Heart right ventricle (tissue), 16 donors: Measurements from ENCODE around the gene KIF26A. TPM values are rescaled to one million over a fixed set of nuclear protein-coding genes. Genes with fewer than 3 reads are reported as not detected.

Source experiments
- ATAC-seq, 8 donors: fragments of 200-7000 bp; cut with Tn5 transposase; one replicate each; pipeline ENCODE4 v1.9.1; 2020; ENCODE audit warnings: mild to moderate bottlenecking in 8 of 8, moderate library complexity in 8 of 8, moderate number of reproducible peaks in 1 of 8
- DNase-seq, 2 donors: peaks; one replicate each; pipeline ENCODE4 v3.0.0-alpha.2; 2020
- H3K27ac ChIP-seq, 10 donors: fragments of 200-600 bp; sonication (generic) in 2 of 10; one replicate each; pipeline versions ENCODE4 v1.5.0 to v1.8.0; 2020 to 2022; ENCODE audit warnings: mild to moderate bottlenecking in 3 of 10
- H3K27me3 ChIP-seq, 7 donors: fragments of 200-600 bp; one replicate each; pipeline ENCODE4 v1.8.0; 2021 to 2022; ENCODE audit warnings: mild to moderate bottlenecking in 2 of 7
- H3K36me3 ChIP-seq, 9 donors: fragments of 200-600 bp; sonication (generic) in 1 of 9; one replicate each; pipeline versions ENCODE4 v1.5.0 to v1.8.0; 2020 to 2022; ENCODE audit warnings: mild to moderate bottlenecking in 2 of 9
- H3K4me1 ChIP-seq, 9 donors: fragments of 200-600 bp; sonication (generic) in 1 of 9; one replicate each; pipeline versions ENCODE4 v1.5.0 to v1.8.0; 2020 to 2022; ENCODE audit warnings: mild to moderate bottlenecking in 4 of 9
- H3K4me3 ChIP-seq, 10 donors: fragments of 200-600 bp; sonication (generic) in 2 of 10; one replicate each; pipeline versions ENCODE4 v1.5.0 to v1.8.0; 2020 to 2022; ENCODE audit warnings: mild to moderate bottlenecking in 7 of 10, moderate library complexity in 2 of 10
- H3K9me3 ChIP-seq, 11 donors: fragments of 200-600 bp in 10 of 11; sonication (generic) in 2 of 11; one replicate each; pipeline versions ENCODE4 v1.5.0 to v1.8.0; 2013 to 2022; ENCODE audit warnings: mild to moderate bottlenecking in 2 of 11, control low read depth in 1 of 11, moderate library complexity in 1 of 11
- CTCF ChIP-seq, 9 donors: fragments of 200-600 bp; sonication (generic) in 2 of 9; IDR thresholded peaks; one replicate each; pipeline versions ENCODE4 v1.5.0 to v1.8.0; 2021 to 2022; ENCODE audit warnings: antibody characterized with exemption in 9 of 9, mild to moderate bottlenecking in 5 of 9, moderate library complexity in 1 of 9
- WGBS, 2 donors: extraction: QIAGEN DNeasy Blood & Tissue Kit; methylation state at CpG; one replicate each; pipeline ENCODE4 v1.1.7; 2013; ENCODE audit warnings: inconsistent platforms in 1 of 2; 5-methylcytosine and 5-hydroxymethylcytosine counted together
- intact Hi-C, 10 donors: fragments of 100-400 bp; cut with DNase I; formaldehyde crosslinking; loops; one replicate each; pipeline versions ENCODE4 v1.11.1 to v1.14.2; 2022
- polyA plus RNA-seq, 2 donors: library from polyadenylated mRNA; stranded (reverse); fragments of 200-250 nt; gene quantifications; one replicate each; pipeline ENCODE4 v1.2.3, GENCODE V29; 2013
- total RNA-seq, 10 donors: library from RNA; stranded (reverse); fragmentation: NEBNext Ultra II Directional in 3 of 10; extraction: Animal tissue kit (Norgen Biotek cat#: 25700) in 3 of 10; gene quantifications; one replicate each; pipeline versions ENCODE4 v1.2.1 to v1.2.4, GENCODE V29; 2021 to 2023
- donor health status: Arrhythmogenic right ventricular cardiomyopathy.
- donor health status: ischemic (EF 13 %, LVEDD 7.1; RV severe dilation, severe dysfunction).
- donor health status: healthy with polysubstance abuse.
- donor health status: DM: no; HTN: yes; CAD: no.
- donor health status: DM: no; HTN: no; CAD: no.
- donor health status: ischemic (EF 25% LVEDD 6.9; RV normal size, moderate dysfunction).
- donor health status: ischemic (EF 25% LVEDD 5.7; RV mildly dilated, moderate dysfunction).
- donor health status: healthy.
- donor health status: DM: yes; HTN: yes; CAD: no.
- donor health status: Ischemic cardiomyopathy.
- donor health status: ischemic (EF 35%, LVEDD 5.7; RV mildly dilated, moderate dysfunction).
- donor health status: nonischemic (EF 11% LVEDD 7.7; RV severe dilation, severe dysfunction).
- donor health status: DM: yes; HTN: yes; CAD: no.
- donor health status: PGD.
- donor health status: ischemic (EF 29% LVEDD 5.4; RV normal size, mild dysfunction).
- donor health status: nonischemic (EF 23%, LVEDD 6.1; RV moderate dilation, normal function).

The KIF26A gene
- total and polyA plus RNA-seq, 12 donors = 4.1 to 12.2 (median 6.6) TPM

DNA sequence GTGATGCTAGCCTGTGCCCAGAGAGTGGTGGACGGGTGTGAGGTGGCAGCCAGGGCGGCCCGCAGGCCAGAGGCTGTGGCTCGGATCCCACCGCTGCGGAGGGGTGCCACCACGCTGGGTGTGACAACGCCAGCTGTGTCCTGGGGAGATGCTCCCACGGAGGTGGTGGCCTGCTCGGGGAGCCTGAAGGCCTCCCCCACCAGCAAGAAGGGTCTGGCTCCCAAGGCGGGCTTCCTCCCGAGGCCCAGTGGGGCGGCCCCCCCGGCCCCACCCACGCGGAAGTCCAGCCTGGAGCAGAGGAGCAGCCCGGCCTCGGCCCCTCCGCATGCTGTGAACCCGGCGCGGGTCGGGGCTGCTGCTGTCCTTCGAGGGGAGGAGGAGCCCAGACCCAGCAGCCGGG, 38.2 kb downstream of the KIF26A start:
- ATAC-seq (no peak), DNase-seq (no peak)
- intact Hi-C loops = no loop called here
- no peak for TF ChIP-seq CTCF (IDR thresholded peaks at IDR 0.05)
- Histone ChIP-seq H3K4me3 (no peak overlapping the region), H3K27me3 (no peaks in the 10 kb centered on the region), H3K4me1 (peaks cover 5 to 27% (median 22%) of the 10 kb centered on the region in 9 donors), H3K36me3 (peaks cover 0 to 55% (median 0%) of the 10 kb centered on the region in 9 donors), H3K9me3 (no peaks in the 10 kb centered on the region), H3K27ac (no peak overlapping the region)
- 92 to 93% methylated on average over 21 to 25 of the region's 25 CpGs for WGBS, 2 donors

GRCh38 chr14:104177411-104177810, 39.0 kb downstream of the KIF26A start:
- Histone ChIP-seq H3K27ac (peak overlapping the region in 1 of 10 donors; percentile 58), H3K4me3 (no peak overlapping the region), H3K9me3 (no peaks in the 10 kb centered on the region), H3K27me3 (no peaks in the 10 kb centered on the region), H3K4me1 (peaks cover 1 to 19% (median 14%) of the 10 kb centered on the region in 9 donors), H3K36me3 (peaks cover 0 to 55% (median 0%) of the 10 kb centered on the region in 9 donors)
- intact Hi-C loops = no loop called here
- no peak for DNase-seq
- 94 to 97% methylated on average over 33 to 38 of the region's 38 CpGs for WGBS, 2 donors
- TF ChIP-seq CTCF (IDR thresholded peaks at IDR 0.05) = no peak
- no peak for ATAC-seq

DNA sequence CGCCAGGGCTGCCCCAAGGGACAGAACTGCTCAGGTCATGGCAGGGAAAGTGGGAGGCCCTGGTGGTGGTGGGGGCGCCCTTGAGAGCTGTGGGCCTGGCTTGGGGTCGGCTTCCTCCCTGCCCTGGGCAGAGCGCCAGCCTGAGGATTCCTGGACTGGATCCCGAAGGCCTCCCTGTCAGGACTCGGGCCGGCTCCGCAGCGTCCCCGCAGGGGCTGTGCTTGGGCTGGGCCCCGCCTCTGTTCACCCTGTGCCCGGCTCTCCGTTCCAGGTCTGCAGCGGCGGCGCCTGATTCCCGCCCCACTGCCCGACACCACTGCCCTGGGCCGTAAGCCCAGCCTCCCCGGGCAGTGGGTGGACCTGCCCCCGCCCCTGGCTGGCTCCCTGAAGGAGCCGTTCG, 39.9 kb downstream of the KIF26A start:
- DNase-seq = peak in 1 of 2 donors; percentile 64
- Histone ChIP-seq H3K27ac (peak overlapping the region in 4 of 10 donors; percentile 10 to 58 (median 32)), H3K9me3 (no peaks in the 10 kb centered on the region), H3K4me1 (peaks cover 1 to 15% (median 10%) of the 10 kb centered on the region in 9 donors), H3K27me3 (no peaks in the 10 kb centered on the region), H3K36me3 (peaks cover 0 to 51% (median 0%) of the 10 kb centered on the region in 9 donors), H3K4me3 (peak overlapping the region in 1 of 10 donors; percentile 5)
- 65 to 67% methylated on average over 23 of the region's 23 CpGs for WGBS, 2 donors
- TF ChIP-seq CTCF (IDR thresholded peaks at IDR 0.05) = no peak
- peak in 5 of 8 donors; percentile 53 to 73 (median 62) for ATAC-seq
- intact Hi-C loops = no loop called here

DNA sequence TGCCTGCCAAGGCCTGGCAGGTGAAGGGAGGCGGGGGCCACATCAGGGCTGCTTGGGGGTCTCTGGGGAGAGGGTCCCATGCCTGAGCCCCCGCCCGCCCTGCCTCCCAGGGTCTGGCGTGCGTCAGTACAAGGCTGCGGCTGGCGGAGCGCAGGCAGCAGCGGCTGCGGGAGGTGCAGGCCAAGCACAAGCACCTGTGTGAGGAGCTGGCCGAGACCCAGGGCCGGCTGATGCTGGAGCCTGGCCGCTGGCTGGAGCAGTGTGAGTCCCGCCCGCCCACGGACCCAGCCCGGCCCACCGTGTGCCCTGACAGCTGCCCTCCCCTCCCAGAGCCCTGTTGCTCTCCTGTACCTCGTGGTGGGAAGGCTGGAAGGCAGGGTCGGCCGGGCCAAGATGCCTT, 40.7 kb downstream of the KIF26A start:
- Histone ChIP-seq H3K4me1 (peaks cover 4 to 24% (median 12%) of the 10 kb centered on the region in 9 donors), H3K27me3 (no peaks in the 10 kb centered on the region), H3K27ac (no peak overlapping the region), H3K4me3 (no peak overlapping the region), H3K9me3 (no peaks in the 10 kb centered on the region), H3K36me3 (peaks cover 0 to 42% (median 0%) of the 10 kb centered on the region in 9 donors)
- intact Hi-C loops = no loop called here
- WGBS, 2 donors = 81% methylated on average over 21 of the region's 21 CpGs
- TF ChIP-seq CTCF (IDR thresholded peaks at IDR 0.05) = no peak
- no peak for DNase-seq
- no peak for ATAC-seq
